Naive thymus-derived CD4-positive, alpha-beta T cell (primary cell): ENCODE data around the gene CDCA8. TPM values are rescaled to one million over a fixed set of nuclear protein-coding genes. Genes with fewer than 3 reads are reported as not detected.
"Not testable (repeated sequence)": the region's sequence is repeated elsewhere in the genome, so short reads cannot be mapped to it uniquely, and the experiment has no call there.

Experiments used
- ATAC-seq: fragments of 150-1000 bp; cut with Tn5 transposase; 2 replicates; pipeline ENCODE4 v1.10.0; 2021; ENCODE audit warnings: mild to moderate bottlenecking, moderate library complexity
- CTCF ChIA-PET: fragments of 350-600 bp; sonication (Branson Sonifier 250); formaldehyde crosslinking; loops from one replicate; lab custom pipeline; 2021; ENCODE audit warnings: antibody characterized with exemption; lab: Charles Lee
- POLR2A ChIA-PET: fragments of 350-600 bp; sonication (Branson Sonifier 250); formaldehyde crosslinking; loops from one replicate; lab custom pipeline; 2021; ENCODE audit warnings: antibody characterized with exemption, inconsistent platforms; lab: Charles Lee
- DNase-seq, 9 donors: peaks; one replicate each; pipeline versions ENCODE4 v3.0.0 to v3.0.0-alpha.2; 2020 to 2022; ENCODE audit warnings: mixed read lengths in 1 of 9
- H3K27ac ChIP-seq: one replicate; pipeline ENCODE4 v1.7.0; 2013; ENCODE audit warnings: mild to moderate bottlenecking, low read depth, low read length, moderate library complexity
- H3K27me3 ChIP-seq, 2 donors: one replicate each; pipeline ENCODE4 v1.7.0; 2013; ENCODE audit warnings: low read length in 2 of 2, mild to moderate bottlenecking in 2 of 2, moderate library complexity in 2 of 2; ENCODE audit not compliant: control insufficient read depth in 2 of 2, insufficient read depth in 2 of 2
- H3K36me3 ChIP-seq, 3 experiments: 1 replicate in 2 of 3; 2 replicates in 1 of 3; pipeline ENCODE4 v1.7.0; 2013; ENCODE audit warnings: low read length in 3 of 3, mild to moderate bottlenecking in 3 of 3, moderate library complexity in 1 of 3; ENCODE audit not compliant: insufficient read depth in 3 of 3, control insufficient read depth in 2 of 3
- H3K4me1 ChIP-seq, 2 donors: one replicate each; pipeline ENCODE4 v1.7.0; 2013; ENCODE audit warnings: low read length in 2 of 2, mild to moderate bottlenecking in 2 of 2, moderate library complexity in 1 of 2; ENCODE audit not compliant: control insufficient read depth in 2 of 2, insufficient read depth in 2 of 2
- H3K4me3 ChIP-seq: 2 replicates; pipeline ENCODE4 v1.7.0; 2013; ENCODE audit warnings: mild to moderate bottlenecking, low read length
- H3K9me3 ChIP-seq, 3 experiments: 1 replicate in 2 of 3; 2 replicates in 1 of 3; pipeline ENCODE4 v1.7.0; 2013; ENCODE audit warnings: low read length in 3 of 3; ENCODE audit not compliant: control insufficient read depth in 2 of 3
- H3K27ac Mint-ChIP-seq, 9 donors: one replicate each; pipeline ENCODE4 v1.8.0; 2020 to 2022; ENCODE audit warnings: mixed read lengths in 9 of 9, mild to moderate bottlenecking in 8 of 9, moderate library complexity in 5 of 9, inconsistent platforms in 2 of 9
- H3K27me3 Mint-ChIP-seq, 5 donors: one replicate each; pipeline ENCODE4 v1.8.0; 2021 to 2022; ENCODE audit warnings: mixed read lengths in 5 of 5, mild to moderate bottlenecking in 1 of 5
- H3K36me3 Mint-ChIP-seq, 5 donors: one replicate each; pipeline ENCODE4 v1.8.0; 2020 to 2022; ENCODE audit warnings: mixed read lengths in 5 of 5, mild to moderate bottlenecking in 3 of 5, inconsistent platforms in 1 of 5
- H3K4me1 Mint-ChIP-seq, 7 donors: one replicate each; pipeline ENCODE4 v1.8.0; 2020 to 2022; ENCODE audit warnings: mixed read lengths in 7 of 7, mild to moderate bottlenecking in 3 of 7, inconsistent platforms in 1 of 7
- H3K4me3 Mint-ChIP-seq, 10 donors: one replicate each; pipeline ENCODE4 v1.8.0; 2020 to 2022; ENCODE audit warnings: mild to moderate bottlenecking in 10 of 10, mixed read lengths in 10 of 10, moderate library complexity in 6 of 10, inconsistent platforms in 2 of 10
- H3K9me3 Mint-ChIP-seq, 11 donors: one replicate each; pipeline ENCODE4 v1.8.0; 2020 to 2022; ENCODE audit warnings: mixed read lengths in 11 of 11, mild to moderate bottlenecking in 4 of 11, inconsistent platforms in 1 of 11, moderate library complexity in 1 of 11
- intact Hi-C, 2 donors: fragments of 100-400 bp; cut with micrococcal nuclease; formaldehyde crosslinking; loops; one replicate each; pipeline ENCODE4 v1.15.1; 2023
- polyA plus RNA-seq, 2 donors: library from polyadenylated mRNA; unstranded; fragments of 300-500 nt; fragmentation: Illumina TruSeq; gene quantifications; one replicate each; pipeline ENCODE4 v1.2.3, GENCODE V29; 2021
- total RNA-seq, 6 experiments: library from RNA in 5 of 6; stranded (reverse) in 5 of 6; gene quantifications; 1 replicate in 5 of 6; 2 replicates in 1 of 6; pipeline ENCODE4 v1.2.3 and lab custom pipeline; 2021 to 2026

The CDCA8 gene
- total and polyA plus RNA-seq, 7 experiments from 2014 or later: 0.58 to 45.5 (median 1.0) TPM

- ATAC-seq, CTCF ChIA-PET, H3K4me3 ChIP-seq, POLR2A ChIA-PET, DNase-seq, H3K9me3 ChIP-seq, H3K4me1 ChIP-seq, H3K27me3 ChIP-seq, H3K27ac ChIP-seq, H3K4me1 Mint-ChIP-seq, H3K27ac Mint-ChIP-seq, H3K36me3 ChIP-seq, H3K36me3 Mint-ChIP-seq, intact Hi-C loops, H3K4me3 Mint-ChIP-seq: not testable (repeated sequence)
- Mint-ChIP-seq H3K27me3 (peaks cover 26 to 58% (median 54%) of the 10 kb centered on the region in 5 donors), H3K9me3 (peaks cover 0 to 11% (median 5%) of the 10 kb centered on the region in 11 donors)
Measured at GRCh38 chr1:37737975-37738374, 45.7 kb downstream of the CDCA8 start.

- POLR2A ChIA-PET, H3K36me3 Mint-ChIP-seq, ATAC-seq, H3K4me1 Mint-ChIP-seq, H3K9me3 ChIP-seq, H3K27me3 ChIP-seq, H3K27ac Mint-ChIP-seq, H3K27ac ChIP-seq, H3K4me3 ChIP-seq, H3K4me1 ChIP-seq, H3K36me3 ChIP-seq, H3K4me3 Mint-ChIP-seq, DNase-seq, CTCF ChIA-PET, intact Hi-C loops: not testable (repeated sequence)
- H3K9me3 Mint-ChIP-seq: peaks cover 0 to 11% (median 5%) of the 10 kb centered on the region in 11 donors
- peaks cover 29 to 55% (median 49%) of the 10 kb centered on the region in 5 donors for H3K27me3 Mint-ChIP-seq
Measured at GRCh38 chr1:37738619-37739018, 46.3 kb downstream of the CDCA8 start.

GRCh38 chr1:37739222-37739621 is 46.9 kb downstream of the CDCA8 start:
- ChIA-PET POLR2A (no interaction called here), CTCF (no interaction called here)
- peaks cover 28 to 53% (median 47%) of the 10 kb centered on the region in 5 donors for H3K27me3 Mint-ChIP-seq
- no peaks in the 10 kb centered on the region for H3K9me3 ChIP-seq
- H3K4me1 ChIP-seq: no peaks in the 10 kb centered on the region
- peaks cover 0 to 4% (median 0%) of the 10 kb centered on the region in 5 donors for H3K36me3 Mint-ChIP-seq
- H3K27me3 ChIP-seq: no peaks in the 10 kb centered on the region
- H3K9me3 Mint-ChIP-seq: peaks cover 0 to 11% (median 5%) of the 10 kb centered on the region in 11 donors
- H3K36me3 ChIP-seq: no peaks in the 10 kb centered on the region
- no peak overlapping the region for H3K27ac ChIP-seq
- H3K4me3 Mint-ChIP-seq: no peak overlapping the region
- intact Hi-C loops: no loop called here
- ATAC-seq (no peak), DNase-seq (no peak)
- H3K27ac Mint-ChIP-seq: no peak overlapping the region
- no peak overlapping the region for H3K4me3 ChIP-seq
- H3K4me1 Mint-ChIP-seq: peaks cover 0 to 5% (median 0%) of the 10 kb centered on the region in 7 donors

GRCh38 chr1:37741130-37741529 is 48.8 kb downstream of the CDCA8 start:
- H3K9me3 ChIP-seq: no peaks in the 10 kb centered on the region
- Mint-ChIP-seq H3K27ac (no peak overlapping the region), H3K4me1 (peaks cover 0 to 5% (median 0%) of the 10 kb centered on the region in 7 donors), H3K27me3 (peaks cover 21 to 45% (median 37%) of the 10 kb centered on the region in 5 donors), H3K36me3 (peaks cover 0 to 3% (median 0%) of the 10 kb centered on the region in 5 donors), H3K9me3 (peaks cover 0 to 18% (median 5%) of the 10 kb centered on the region in 11 donors), H3K4me3 (no peak overlapping the region)
- H3K36me3 ChIP-seq: no peaks in the 10 kb centered on the region
- CTCF ChIA-PET: no interaction called here
- POLR2A ChIA-PET: no interaction called here
- intact Hi-C loops: no loop called here
- H3K27me3 ChIP-seq: no peaks in the 10 kb centered on the region
- ATAC-seq (no peak), DNase-seq (no peak)
- H3K27ac ChIP-seq: no peak overlapping the region
- H3K4me3 ChIP-seq: no peak overlapping the region
- no peaks in the 10 kb centered on the region for H3K4me1 ChIP-seq

GRCh38 chr1:37741662-37742061 is 49.3 kb downstream of the CDCA8 start:
- Histone ChIP-seq H3K27ac (no peak overlapping the region), H3K36me3 (no peaks in the 10 kb centered on the region), H3K27me3 (no peaks in the 10 kb centered on the region), H3K4me1 (no peaks in the 10 kb centered on the region), H3K4me3 (no peak overlapping the region), H3K9me3 (no peaks in the 10 kb centered on the region)
- H3K36me3 Mint-ChIP-seq: peaks cover 0 to 3% (median 2%) of the 10 kb centered on the region in 5 donors
- CTCF ChIA-PET: no interaction called here
- ATAC-seq: no peak
- intact Hi-C loops: no loop called here
- peaks cover 20 to 47% (median 38%) of the 10 kb centered on the region in 5 donors for H3K27me3 Mint-ChIP-seq
- POLR2A ChIA-PET: no interaction called here
- no peak overlapping the region for H3K4me3 Mint-ChIP-seq
- DNase-seq: no peak
- H3K4me1 Mint-ChIP-seq: peaks cover 0 to 5% (median 0%) of the 10 kb centered on the region in 7 donors
- peaks cover 1 to 19% (median 5%) of the 10 kb centered on the region in 11 donors for H3K9me3 Mint-ChIP-seq
- no peak overlapping the region for H3K27ac Mint-ChIP-seq

GRCh38 chr1:37746806-37747205 is 54.5 kb downstream of the CDCA8 start:
- ATAC-seq (no peak), DNase-seq (no peak)
- H3K27ac ChIP-seq: no peak overlapping the region
- H3K4me3 ChIP-seq: no peak overlapping the region
- intact Hi-C loops: no loop called here
- H3K4me1 ChIP-seq: no peaks in the 10 kb centered on the region
- Mint-ChIP-seq H3K4me1 (peaks cover 0 to 6% (median 2%) of the 10 kb centered on the region in 7 donors), H3K27ac (no peak overlapping the region), H3K9me3 (peaks cover 2 to 12% (median 5%) of the 10 kb centered on the region in 11 donors), H3K27me3 (peaks cover 29 to 72% (median 53%) of the 10 kb centered on the region in 5 donors), H3K36me3 (peaks cover 0 to 4% (median 0%) of the 10 kb centered on the region in 5 donors), H3K4me3 (no peak overlapping the region)
- no peaks in the 10 kb centered on the region for H3K9me3 ChIP-seq
- no peaks in the 10 kb centered on the region for H3K36me3 ChIP-seq
- POLR2A ChIA-PET: no interaction called here
- peaks cover 0 to 3% of the 10 kb centered on the region in 2 donors for H3K27me3 ChIP-seq
- CTCF ChIA-PET: interaction anchor here (0.6 kb wide), 1 partner anchor 346 kb away, joined by 4 read pairs; no protein-coding TSS in a partner anchor

- Mint-ChIP-seq H3K9me3 (peaks cover 0 to 12% (median 5%) of the 10 kb centered on the region in 11 donors), H3K4me3 (no peak overlapping the region), H3K36me3 (peaks cover 0 to 4% (median 2%) of the 10 kb centered on the region in 5 donors), H3K27ac (no peak overlapping the region), H3K4me1 (peaks cover 5 to 12% (median 8%) of the 10 kb centered on the region in 7 donors), H3K27me3 (peaks cover 27 to 78% (median 49%) of the 10 kb centered on the region in 5 donors)
- CTCF ChIA-PET: no interaction called here
- no peak for DNase-seq
- Histone ChIP-seq H3K4me3 (no peak overlapping the region), H3K4me1 (no peaks in the 10 kb centered on the region), H3K36me3 (no peaks in the 10 kb centered on the region), H3K27me3 (peaks cover 0 to 3% of the 10 kb centered on the region in 2 donors), H3K27ac (no peak overlapping the region), H3K9me3 (no peaks in the 10 kb centered on the region)
- ATAC-seq: no peak
- intact Hi-C loops: no loop called here
- POLR2A ChIA-PET: no interaction called here
Measured at GRCh38 chr1:37748565-37748964, 56.2 kb downstream of the CDCA8 start.
